H1 (cell line): ENCODE measurements around the gene KCNQ1.

ENCODE experiments used
- CREB1 ChIP-seq: IDR thresholded peaks from 2 replicates; pipeline ENCODE4 v1.6.1; 2012; ENCODE audit warnings: inconsistent platforms
- EP300 ChIP-seq, 2 experiments: IDR thresholded peaks; 1 replicate in 1 of 2; 2 replicates in 1 of 2; pipeline ENCODE4 v1.6.1; 2011 to 2012; ENCODE audit warnings: low read depth in 2 of 2, low read length in 2 of 2, mild to moderate bottlenecking in 2 of 2, borderline replicate concordance in 1 of 2, inconsistent platforms in 1 of 2, moderate library complexity in 1 of 2
- EZH2 ChIP-seq: fragments of 200-600 bp; sonication (generic); IDR thresholded peaks from 2 replicates; pipeline ENCODE4 v1.7.1; 2012; ENCODE audit warnings: low read depth, mild to moderate bottlenecking, moderate library complexity, low read length, inconsistent platforms; ENCODE audit not compliant: severe bottlenecking
- GTF2F1 ChIP-seq: IDR thresholded peaks from 2 replicates; pipeline ENCODE4 v1.6.1; 2012; ENCODE audit warnings: low read depth, low read length, improper control_type of control experiment, borderline replicate concordance
- HDAC6 ChIP-seq: IDR thresholded peaks from one replicate; pipeline ENCODE4 v1.7.1; 2012; ENCODE audit warnings: low read depth, mild to moderate bottlenecking, inconsistent platforms, low read length, moderate library complexity
- JUN ChIP-seq: IDR thresholded peaks from 2 replicates; pipeline ENCODE4 v1.6.1; 2011; ENCODE audit warnings: low read depth, mild to moderate bottlenecking, improper control_type of control experiment, low read length
- POLR2A ChIP-seq, 2 experiments: IDR thresholded peaks; 1 replicate in 1 of 2; 2 replicates in 1 of 2; pipeline ENCODE4 v1.6.1; 2011; ENCODE audit warnings: low read depth in 2 of 2, low read length in 2 of 2, mild to moderate bottlenecking in 2 of 2; ENCODE audit errors: control extremely low read depth in 1 of 2
- SP1 ChIP-seq: IDR thresholded peaks from 2 replicates; pipeline ENCODE4 v1.6.1; 2011; ENCODE audit warnings: low read depth, low read length
- SUZ12 ChIP-seq: fragments of 200-600 bp; sonication (generic); IDR thresholded peaks from 2 replicates; pipeline ENCODE4 v1.6.1; 2012; ENCODE audit warnings: mild to moderate bottlenecking, inconsistent platforms, low read length, moderate library complexity, mixed read lengths
- TCF12 ChIP-seq: IDR thresholded peaks from 2 replicates; pipeline ENCODE4 v1.6.1; 2011; ENCODE audit warnings: low read depth, mild to moderate bottlenecking, low read length
- YY1 ChIP-seq: IDR thresholded peaks from 2 replicates; pipeline ENCODE4 v1.6.1; 2011; ENCODE audit warnings: low read depth, mild to moderate bottlenecking, low read length
- TF ChIP-seq, protein P1 (sequence below), 3 experiments: IDR thresholded peaks; 1 replicate in 2 of 3; 2 replicates in 1 of 3; pipeline versions ENCODE4 v1.5.1 to v1.6.1; 2011; ENCODE audit warnings: low read length in 3 of 3, mild to moderate bottlenecking in 3 of 3, inconsistent platforms in 2 of 3, low read depth in 1 of 3, moderate library complexity in 1 of 3; ENCODE audit not compliant: insufficient read depth in 1 of 3; ENCODE audit errors: control extremely low read depth in 1 of 3

- TF ChIP-seq, protein P1, sequence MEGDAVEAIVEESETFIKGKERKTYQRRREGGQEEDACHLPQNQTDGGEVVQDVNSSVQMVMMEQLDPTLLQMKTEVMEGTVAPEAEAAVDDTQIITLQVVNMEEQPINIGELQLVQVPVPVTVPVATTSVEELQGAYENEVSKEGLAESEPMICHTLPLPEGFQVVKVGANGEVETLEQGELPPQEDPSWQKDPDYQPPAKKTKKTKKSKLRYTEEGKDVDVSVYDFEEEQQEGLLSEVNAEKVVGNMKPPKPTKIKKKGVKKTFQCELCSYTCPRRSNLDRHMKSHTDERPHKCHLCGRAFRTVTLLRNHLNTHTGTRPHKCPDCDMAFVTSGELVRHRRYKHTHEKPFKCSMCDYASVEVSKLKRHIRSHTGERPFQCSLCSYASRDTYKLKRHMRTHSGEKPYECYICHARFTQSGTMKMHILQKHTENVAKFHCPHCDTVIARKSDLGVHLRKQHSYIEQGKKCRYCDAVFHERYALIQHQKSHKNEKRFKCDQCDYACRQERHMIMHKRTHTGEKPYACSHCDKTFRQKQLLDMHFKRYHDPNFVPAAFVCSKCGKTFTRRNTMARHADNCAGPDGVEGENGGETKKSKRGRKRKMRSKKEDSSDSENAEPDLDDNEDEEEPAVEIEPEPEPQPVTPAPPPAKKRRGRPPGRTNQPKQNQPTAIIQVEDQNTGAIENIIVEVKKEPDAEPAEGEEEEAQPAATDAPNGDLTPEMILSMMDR (IDR thresholded peaks at IDR 0.05; ENCODE audit: control extremely low read depth in 1 of 3, insufficient read depth in 1 of 3, low read depth in 1 of 3, low read length in 3 of 3) = no peak
- TF ChIP-seq SP1 (no peak), YY1 (no peak), EP300 (IDR thresholded peaks at IDR 0.05; ENCODE audit: borderline replicate concordance in 1 of 2, low read depth in 2 of 2, low read length in 2 of 2) (no peak), EZH2 (no peak), JUN (no peak), POLR2A (IDR thresholded peaks at IDR 0.05; ENCODE audit: control extremely low read depth in 1 of 2, low read depth in 2 of 2, low read length in 2 of 2) (no peak), GTF2F1 (no peak), SUZ12 (no peak), TCF12 (no peak), CREB1 (no peak), HDAC6 (no peak)
Observed at GRCh38 chr11:2887515-2888195, 442.8 kb downstream of the KCNQ1 start.
